NB4 (cell line): ENCODE measurements around the gene EFNB3.

Experiments used
- DNase-seq: peaks from one replicate; pipeline ENCODE4 v3.0.0; 2010; ENCODE audit warnings: low read depth
- H3K4me3 ChIP-seq: one replicate; pipeline ENCODE4 v1.5.1; 2011; ENCODE audit warnings: mild to moderate bottlenecking, low read depth, low read length, moderate library complexity
- CTCF ChIP-seq: IDR thresholded peaks from one replicate; pipeline ENCODE4 v1.5.1; 2012; ENCODE audit warnings: low read depth, low read length
- MAX ChIP-seq: IDR thresholded peaks from 2 replicates; pipeline ENCODE4 v1.6.1; 2011; ENCODE audit warnings: low read depth, low read length
- MYC ChIP-seq: IDR thresholded peaks from 2 replicates; pipeline ENCODE4 v1.6.1; 2011; ENCODE audit warnings: low read depth, low read length
- POLR2A ChIP-seq: IDR thresholded peaks from 2 replicates; pipeline ENCODE4 v1.6.1; 2011; ENCODE audit warnings: mild to moderate bottlenecking; ENCODE audit not compliant: insufficient read length; ENCODE audit errors: extremely low read depth

EFNB3 gene

GRCh38 chr17:7705269-7706255, 560 bp downstream of the EFNB3 start:
- DNase-seq = no peak
- no peak overlapping the region for H3K4me3 ChIP-seq
- no peak for TF ChIP-seq MYC
- no peak for TF ChIP-seq MAX
- no peak for TF ChIP-seq POLR2A
- TF ChIP-seq CTCF = no peak

- no peak overlapping the region for H3K4me3 ChIP-seq
- TF ChIP-seq CTCF (no peak), MAX (no peak), MYC (no peak), POLR2A (no peak)
- no peak for DNase-seq
Observed at GRCh38 chr17:7706631-7707354, 1.8 kb downstream of the EFNB3 start.

DNA sequence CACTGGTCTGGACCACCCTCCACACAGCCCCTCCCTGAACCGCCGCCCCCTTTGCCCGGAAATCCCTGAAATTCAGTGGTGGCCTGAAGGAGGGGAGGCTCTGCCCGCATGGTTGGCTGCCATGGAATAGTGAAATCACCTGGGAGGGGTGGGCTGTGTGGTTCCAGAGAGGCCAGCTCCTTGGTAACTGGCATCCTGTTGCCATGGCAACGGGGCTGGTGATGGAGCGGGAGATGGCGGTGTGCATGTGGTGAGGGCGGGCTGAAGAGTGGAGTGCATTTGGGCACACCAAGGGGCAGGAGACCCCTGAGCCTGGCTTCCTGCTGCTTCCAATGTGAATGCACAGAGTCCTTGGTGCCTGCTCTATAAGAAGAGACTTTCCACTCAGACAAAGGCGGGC, 2.4 kb downstream of the EFNB3 start:
- H3K4me3 ChIP-seq = no peak overlapping the region
- no peak for TF ChIP-seq POLR2A
- TF ChIP-seq MAX = no peak
- no peak for TF ChIP-seq CTCF
- TF ChIP-seq MYC = no peak
- DNase-seq = no peak

- TF ChIP-seq CTCF = no peak
- no peak for TF ChIP-seq MYC
- no peak for TF ChIP-seq POLR2A
- no peak for TF ChIP-seq MAX
- DNase-seq = no peak
- H3K4me3 ChIP-seq = no peak overlapping the region
Observed at GRCh38 chr17:7707858-7708750, 3.1 kb downstream of the EFNB3 start.

- H3K4me3 ChIP-seq = no peak overlapping the region
- TF ChIP-seq POLR2A (no peak), MAX (no peak), MYC (no peak), CTCF (no peak)
- DNase-seq = no peak
Observed at GRCh38 chr17:7709031-7709430, 4.0 kb downstream of the EFNB3 start.
